ENCODE data around the gene SNED1.

- TF ChIP-seq CTCF (IDR thresholded peaks at IDR 0.05; ENCODE audit: insufficient read depth, low read length) = no peak
- TF ChIP-seq, protein P1, sequence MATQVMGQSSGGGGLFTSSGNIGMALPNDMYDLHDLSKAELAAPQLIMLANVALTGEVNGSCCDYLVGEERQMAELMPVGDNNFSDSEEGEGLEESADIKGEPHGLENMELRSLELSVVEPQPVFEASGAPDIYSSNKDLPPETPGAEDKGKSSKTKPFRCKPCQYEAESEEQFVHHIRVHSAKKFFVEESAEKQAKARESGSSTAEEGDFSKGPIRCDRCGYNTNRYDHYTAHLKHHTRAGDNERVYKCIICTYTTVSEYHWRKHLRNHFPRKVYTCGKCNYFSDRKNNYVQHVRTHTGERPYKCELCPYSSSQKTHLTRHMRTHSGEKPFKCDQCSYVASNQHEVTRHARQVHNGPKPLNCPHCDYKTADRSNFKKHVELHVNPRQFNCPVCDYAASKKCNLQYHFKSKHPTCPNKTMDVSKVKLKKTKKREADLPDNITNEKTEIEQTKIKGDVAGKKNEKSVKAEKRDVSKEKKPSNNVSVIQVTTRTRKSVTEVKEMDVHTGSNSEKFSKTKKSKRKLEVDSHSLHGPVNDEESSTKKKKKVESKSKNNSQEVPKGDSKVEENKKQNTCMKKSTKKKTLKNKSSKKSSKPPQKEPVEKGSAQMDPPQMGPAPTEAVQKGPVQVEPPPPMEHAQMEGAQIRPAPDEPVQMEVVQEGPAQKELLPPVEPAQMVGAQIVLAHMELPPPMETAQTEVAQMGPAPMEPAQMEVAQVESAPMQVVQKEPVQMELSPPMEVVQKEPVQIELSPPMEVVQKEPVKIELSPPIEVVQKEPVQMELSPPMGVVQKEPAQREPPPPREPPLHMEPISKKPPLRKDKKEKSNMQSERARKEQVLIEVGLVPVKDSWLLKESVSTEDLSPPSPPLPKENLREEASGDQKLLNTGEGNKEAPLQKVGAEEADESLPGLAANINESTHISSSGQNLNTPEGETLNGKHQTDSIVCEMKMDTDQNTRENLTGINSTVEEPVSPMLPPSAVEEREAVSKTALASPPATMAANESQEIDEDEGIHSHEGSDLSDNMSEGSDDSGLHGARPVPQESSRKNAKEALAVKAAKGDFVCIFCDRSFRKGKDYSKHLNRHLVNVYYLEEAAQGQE (IDR thresholded peaks at IDR 0.05; ENCODE audit: insufficient replicate concordance, low read depth) = no peak
- no peak for TF ChIP-seq POLR2AphosphoS5 (IDR thresholded peaks at IDR 0.05; ENCODE audit: low read depth)
These were observed 54.4 kb downstream of the SNED1 start for GRCh38 chr2:241052677-241053360.
